ENCODE data around the gene ZNF423.
A peak's percentile ranks its signal among the peaks of the same experiment; 100 is the strongest.

ZNF423 gene

DNA sequence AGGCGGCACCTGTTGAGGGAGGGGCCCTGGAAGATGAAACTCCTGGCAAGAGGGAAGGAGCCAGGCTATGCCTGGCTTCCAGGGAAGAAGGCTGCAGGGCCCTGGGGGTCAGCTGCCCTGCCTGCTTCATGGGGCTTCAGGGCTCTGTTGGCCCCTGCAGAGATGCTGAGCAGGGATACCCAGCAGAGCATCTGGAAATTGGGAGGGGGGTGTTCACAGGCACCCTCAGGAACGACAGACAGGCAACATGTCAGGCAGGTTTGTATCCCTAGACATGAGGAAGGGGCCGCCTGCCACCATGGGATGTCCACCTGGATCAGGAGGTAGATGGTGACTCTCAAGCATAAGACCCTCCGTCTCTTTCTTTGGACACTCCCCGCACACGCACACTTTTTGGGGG, 13.8 kb upstream of the ZNF423 start:
- DNase-seq (ENCODE audit: low spot score), result no peak

DNA sequence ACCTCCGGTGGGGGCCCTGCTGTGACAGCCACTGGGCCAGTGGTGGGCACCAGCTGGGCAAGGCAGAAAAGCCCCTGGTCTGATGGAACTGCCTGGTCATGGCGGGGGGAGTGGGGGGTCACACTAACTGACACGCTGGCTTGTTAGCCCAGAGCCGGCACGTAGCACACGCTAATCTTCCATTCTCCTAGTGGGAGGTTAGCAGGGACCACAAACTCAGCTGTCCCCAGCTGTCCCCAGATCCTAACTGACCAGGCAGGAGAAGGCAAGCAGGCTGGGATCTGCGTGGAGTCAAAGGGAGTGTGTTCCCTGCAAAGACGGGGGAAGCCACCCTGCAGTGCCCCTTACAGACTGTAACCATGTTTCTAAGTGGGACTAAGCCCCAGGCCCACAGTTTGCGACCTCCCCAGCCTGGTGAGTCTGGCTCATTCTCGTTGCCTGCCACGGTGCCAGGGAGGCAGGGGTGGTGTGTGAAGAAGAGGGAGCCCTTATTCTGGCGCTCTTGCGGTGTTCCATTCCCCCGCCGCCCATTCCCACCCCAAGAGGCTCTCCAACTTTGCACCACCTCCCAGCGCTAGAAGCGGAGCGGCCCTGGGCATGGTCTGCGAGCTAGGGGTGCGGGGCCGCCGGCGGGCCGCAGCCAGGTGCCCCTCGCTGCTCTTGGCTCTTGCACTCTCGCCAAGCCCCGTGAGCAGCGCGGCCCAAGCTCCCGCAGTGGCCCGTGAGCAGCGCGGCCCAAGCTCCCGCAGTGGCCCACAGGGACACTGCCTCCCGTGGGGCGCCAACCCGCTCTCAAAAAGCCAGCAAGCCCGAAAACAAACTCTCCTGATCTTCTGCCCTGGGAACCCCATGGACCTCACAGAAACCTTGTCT, 12.1 kb upstream of the ZNF423 start:
- no peak for DNase-seq (ENCODE audit: low spot score)

DNA sequence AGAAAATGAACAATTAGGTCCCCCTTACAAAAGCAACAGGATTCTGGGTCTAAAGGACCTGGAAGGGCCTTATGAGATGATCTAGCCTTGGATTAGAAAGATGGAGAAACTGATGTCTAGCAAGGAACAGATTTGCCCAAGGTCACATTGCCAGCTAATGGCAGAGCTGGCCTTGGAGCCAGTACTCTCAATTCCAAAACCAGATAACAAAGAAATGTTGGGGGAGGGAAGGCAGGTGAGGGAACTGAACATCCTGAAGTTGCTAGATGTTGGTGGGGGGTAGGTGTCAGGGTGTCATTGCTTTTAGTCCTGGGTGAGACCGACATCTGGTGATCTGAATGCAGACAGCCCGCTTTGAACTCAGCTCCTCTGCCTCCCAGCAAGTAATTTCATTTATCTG, 11.3 kb upstream of the ZNF423 start:
- DNase-seq (ENCODE audit: low spot score), result no peak

DNA sequence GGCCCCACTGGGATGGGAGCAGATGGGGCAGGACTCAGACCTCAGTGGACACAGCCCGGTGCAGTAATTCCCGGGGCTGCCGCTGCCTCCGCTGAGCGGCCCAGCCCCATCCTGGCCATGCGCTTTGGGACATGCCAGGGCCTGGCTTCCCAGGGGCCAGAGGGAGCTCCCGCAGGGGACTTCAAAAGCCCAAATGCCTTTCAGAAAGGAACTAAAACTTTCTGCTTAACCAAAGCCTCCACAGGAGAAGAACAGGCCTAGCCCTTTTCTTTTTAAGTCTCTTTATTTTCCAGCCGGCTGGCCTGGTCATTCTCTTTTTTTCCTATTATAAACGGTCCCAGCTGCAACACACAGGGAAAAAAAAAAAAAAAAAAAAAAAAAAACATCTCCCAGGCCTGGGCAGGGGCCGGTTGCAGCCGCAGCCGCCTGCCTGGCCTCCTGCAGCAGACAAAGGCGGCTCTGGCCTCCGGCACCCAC, 10.7 kb upstream of the ZNF423 start:
- DNase-seq (ENCODE audit: low spot score), result no peak

DNA sequence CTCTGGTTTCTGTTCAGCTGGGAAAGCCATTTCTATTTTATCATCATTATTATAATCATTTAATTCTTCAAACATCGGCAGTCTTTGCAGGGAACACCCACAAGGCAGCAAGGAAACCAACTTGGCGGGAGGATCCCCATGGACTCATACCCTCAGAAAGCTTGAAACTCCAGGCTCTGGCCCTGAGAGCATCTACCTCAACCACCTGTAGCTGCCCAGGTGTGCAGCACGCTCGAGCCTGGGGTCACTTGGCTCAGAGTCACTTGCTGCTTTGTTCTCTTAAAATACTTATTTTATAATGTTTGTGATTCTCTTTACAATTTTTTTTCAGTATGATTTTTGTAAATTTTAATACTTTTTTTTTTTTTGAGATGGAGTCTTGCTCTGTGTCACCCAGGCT, 6.8 kb upstream of the ZNF423 start:
- no peak for DNase-seq (ENCODE audit: low spot score)

DNA sequence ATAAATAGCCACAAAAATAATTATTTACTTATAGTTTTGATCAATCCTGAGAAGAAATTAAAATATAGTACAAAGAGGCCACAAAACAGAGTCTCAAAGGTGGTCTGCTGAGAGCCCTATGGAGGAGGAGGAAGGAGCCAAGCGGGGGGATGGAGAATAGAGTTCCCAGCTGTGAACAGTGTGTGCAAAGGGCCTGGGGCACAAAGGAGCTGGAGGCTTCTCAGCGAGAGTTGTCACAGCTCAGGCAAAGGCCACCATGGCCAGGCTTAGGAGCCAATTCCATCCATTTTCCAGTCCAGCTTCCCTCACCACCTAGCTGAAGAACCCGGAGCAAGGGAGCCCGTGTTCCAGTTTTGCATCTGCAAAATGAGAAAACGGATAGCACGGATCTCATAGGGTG, 5.4 kb upstream of the ZNF423 start:
- DNase-seq (ENCODE audit: low spot score), result no peak

DNA sequence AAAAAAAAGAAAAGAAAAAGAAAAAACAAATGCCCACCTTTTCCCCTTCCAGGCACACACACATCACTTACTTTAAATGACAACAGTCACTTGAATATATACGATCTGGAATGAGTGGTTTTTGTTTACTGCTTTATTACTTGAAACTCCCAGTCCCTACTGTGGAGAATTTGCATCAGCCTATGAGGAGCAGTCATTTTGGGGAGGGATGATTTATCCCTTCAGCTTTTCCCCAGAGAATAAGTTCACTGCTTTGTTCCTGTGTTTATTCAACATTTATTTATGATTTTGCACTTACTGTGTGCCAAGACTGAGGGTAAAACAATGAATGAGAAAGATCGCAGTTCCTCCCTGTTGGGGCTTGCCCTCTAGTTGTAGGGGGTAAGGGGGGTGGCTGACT, 4.7 kb upstream of the ZNF423 start:
- no peak for DNase-seq (ENCODE audit: low spot score)

DNA sequence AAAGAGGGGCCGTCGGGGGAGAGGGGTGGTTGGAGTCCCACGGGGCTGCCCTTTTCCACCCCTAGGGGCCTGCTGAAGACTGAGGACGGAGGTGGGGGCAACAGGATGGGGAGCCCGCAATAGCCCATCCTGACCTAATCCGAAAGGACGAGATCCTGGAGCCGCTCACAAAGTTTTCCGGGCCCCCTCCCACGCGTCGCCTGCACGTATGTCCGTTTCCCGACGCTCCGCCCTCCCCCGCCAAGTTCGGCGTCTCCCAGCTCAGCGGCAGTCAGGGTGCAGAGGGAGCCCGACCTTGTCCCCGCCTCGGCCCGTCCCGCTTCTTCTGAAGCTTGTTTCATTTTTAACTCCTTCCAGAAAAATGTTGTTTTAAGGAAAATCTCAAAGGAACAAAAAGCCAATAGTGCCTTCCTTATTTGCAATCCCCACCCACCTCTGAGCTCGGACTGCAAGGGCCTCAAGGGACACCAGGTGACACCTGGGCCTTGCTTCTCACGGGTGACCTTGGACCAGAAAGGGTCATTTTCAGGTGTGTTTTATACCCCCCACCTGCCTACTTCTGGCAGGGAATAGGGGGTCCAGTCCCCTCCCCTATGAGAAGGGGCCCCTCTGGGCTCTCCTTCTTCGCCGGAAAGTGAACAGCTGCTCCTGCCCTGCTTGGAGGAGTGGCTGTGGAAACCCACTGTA, 3.4 kb upstream of the ZNF423 start:
- DNase-seq (ENCODE audit: low spot score), result no peak

DNA sequence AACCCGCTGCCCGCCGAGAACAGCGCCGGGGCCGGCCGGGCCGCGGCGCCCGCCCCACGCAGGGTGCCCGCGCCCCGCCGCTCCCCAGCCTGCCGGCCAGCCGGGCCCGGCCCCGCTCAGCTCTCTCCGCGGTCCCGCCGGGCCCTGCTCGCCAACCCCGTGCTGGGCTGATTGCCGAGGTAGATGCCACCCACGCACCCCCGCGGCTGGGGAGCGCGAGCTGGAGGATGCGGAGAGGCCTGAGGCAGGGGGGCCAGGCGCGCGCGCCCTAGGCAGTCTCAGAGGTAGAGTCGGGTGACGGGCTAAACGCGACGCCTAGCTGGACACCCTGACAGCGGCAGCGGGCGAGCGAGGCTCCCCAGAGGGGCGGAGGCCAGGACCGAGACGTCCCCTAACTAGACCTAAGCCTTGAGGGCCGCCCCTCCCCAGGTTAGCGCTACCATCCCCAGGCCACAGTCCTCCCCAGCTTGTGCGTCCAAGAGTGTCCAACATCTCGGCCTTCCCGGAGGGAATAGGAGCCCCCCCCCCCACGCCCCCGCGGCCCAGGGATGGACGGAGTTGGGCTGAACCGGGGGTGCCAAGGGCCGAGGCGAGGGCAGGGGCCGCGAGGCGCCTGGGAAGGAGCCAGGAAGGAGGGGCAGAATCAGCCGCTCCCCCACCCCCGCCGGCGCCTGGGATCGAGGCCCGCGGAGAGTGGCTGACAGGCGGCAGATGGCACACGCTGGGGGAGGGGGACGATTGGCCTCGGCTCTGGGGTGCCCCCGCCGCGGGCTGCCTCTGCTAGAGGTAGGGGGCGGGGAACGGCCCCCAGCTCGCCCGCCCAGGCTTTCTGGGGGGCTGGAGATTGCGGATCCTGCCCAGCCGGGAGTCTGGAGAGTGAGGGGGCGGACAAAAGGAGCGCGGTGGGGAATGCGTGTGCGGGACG, 2.5 kb upstream of the ZNF423 start:
- peak; percentile 43 for DNase-seq (ENCODE audit: low spot score)

DNA sequence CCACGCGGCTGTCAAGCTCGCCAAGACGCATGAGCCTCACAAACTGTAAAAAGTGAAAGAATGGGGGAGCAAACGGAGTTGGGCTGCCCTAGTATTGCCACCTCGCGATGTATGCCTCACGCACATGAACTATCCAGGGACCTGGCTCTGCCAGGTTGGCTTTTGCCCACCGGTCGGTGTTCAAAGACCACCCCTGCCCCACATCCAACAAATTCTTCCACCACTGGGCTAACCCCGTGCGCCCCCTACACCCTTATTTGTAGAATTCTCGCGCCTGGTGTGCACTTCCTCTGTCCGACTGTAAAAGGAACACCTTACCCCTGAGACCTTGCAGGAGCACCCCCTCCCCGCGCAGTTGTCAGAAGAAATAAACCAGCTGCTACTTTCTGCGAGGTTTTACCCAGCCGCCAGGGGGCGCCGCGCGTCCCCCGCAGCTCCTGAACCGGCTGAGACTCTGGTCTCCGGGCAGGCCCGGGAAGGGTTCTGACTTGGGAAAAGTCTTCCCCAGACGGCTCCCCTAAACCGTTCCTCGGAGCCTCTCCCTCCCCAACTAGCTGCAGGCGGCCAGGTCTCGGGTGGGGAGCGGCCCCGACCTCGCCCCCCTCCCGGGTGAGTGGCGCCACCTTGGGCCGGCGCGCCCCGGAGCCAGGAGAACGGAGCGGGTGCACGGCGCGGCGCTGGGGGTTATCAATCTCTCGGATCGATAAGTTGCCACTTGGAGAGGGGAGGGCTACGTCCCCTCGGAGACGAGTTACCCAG, 1.7 kb upstream of the ZNF423 start:
- DNase-seq (ENCODE audit: low spot score), result peak; percentile 95

DNA sequence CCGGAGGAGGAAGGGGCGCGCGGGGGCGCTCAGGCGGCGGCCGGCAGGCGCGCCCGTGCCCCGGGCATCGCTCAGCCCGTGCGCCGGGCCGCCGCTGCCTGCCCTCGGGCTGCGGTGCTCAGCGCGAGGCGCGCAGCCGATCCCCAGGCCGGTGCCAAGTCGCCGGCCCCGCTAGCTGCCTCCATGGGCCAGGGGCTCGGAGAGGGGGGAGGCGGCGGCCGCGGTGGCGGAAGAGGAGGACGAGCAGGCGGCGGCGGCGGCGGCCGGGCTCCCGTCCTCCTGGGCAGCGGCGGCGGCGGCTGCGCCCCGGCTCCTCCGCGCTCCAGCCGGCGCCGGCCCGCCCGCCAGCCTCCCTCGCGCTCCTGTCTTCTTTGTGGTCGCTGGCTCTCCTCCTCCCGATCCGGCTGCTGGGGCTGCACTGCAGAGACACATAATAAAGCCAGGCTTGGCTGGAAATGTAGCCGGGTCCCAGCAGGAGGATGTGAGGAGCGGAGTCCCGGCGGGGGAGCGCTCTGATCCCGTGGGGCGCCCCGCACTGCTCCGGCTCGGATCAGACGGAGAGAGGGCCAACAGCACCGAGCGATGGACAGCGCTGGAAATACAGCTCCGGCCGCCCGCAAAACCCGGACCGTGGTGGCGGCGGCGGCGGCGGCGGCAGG, 889 bp upstream of the ZNF423 start:
- DNase-seq (ENCODE audit: low spot score), result peak; percentile 88

DNA sequence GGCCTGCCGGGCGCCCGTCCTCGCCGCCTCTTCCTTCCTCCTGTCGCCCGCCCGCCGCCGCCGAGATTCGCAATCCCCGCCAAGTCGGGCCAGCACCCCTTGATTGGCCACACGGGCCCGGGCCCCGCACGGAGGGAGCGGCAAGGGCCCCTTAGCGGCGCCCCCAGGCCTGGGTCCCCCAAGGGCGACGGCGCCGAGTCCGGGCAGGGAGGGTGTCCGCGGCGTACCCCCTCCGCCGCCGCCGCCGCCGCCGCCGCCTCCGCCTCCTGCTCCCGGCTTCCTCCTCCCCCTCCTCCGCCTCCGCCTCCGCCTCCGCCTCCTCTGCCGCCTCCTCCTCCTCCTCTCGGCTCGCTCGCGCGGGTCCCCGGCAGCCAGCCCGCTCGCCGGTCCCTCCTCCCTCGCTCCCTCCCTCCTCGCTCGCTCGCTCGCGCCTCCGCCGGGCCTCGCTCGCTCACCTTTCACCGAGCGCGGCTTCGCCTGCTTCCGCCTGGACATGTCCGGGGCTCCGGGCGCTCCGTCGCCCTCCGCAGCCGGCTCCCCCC, 561 bp downstream of the ZNF423 start:
- DNase-seq (ENCODE audit: low spot score), result peak; percentile 50

DNA sequence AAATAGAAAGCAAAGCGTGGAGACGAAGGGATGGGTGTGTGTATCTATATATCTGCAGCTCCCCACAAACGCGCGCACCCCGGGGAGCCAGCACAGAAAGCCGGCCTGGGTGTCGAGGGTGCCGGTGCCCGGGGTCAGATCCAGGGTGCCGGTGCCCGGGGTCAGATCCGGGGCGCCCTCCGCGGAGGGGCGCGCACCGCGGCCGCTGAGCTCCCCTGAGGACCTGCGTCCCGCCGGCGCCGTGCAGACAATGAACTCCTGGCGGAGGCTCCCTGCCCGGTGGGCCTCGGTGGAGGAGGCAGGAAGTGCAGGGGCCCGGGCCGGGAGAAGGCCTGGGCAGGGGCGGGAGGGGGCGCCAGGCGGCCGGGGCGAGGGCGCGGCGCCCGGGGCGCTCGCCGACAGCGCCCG, 1.1 kb downstream of the ZNF423 start:
- peak; percentile 63 for DNase-seq (ENCODE audit: low spot score)

DNA sequence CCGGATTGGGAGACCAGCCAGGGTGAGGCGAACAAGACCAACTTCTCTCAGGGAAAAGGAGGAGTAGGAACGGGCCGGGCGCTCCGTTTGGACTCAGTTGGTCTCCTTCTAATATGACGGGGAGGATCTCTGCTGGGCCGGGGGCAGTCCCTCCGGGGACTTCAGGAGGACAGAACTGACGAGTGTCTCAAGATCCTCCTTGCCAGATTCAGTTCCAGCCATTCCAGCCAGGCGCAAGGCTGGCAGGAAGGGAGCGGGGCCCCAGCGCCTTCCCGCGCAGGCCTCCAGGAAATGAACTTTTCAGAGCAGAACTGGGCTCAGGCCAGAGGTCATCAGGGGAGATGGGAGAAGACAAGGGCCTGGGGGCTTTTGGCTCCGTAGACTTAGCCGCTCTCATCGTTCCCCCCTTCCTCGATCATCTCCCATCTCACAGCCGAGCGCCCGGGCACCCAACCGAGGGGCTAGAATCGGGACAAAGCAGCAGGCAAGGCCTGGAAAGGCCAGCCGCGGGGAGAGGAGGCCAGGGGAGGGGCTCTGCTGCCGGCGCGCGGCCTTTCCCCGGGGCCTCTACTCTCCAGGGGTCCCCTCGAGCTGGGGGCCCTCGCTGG, 1.6 kb downstream of the ZNF423 start:
- no peak for DNase-seq (ENCODE audit: low spot score)

DNA sequence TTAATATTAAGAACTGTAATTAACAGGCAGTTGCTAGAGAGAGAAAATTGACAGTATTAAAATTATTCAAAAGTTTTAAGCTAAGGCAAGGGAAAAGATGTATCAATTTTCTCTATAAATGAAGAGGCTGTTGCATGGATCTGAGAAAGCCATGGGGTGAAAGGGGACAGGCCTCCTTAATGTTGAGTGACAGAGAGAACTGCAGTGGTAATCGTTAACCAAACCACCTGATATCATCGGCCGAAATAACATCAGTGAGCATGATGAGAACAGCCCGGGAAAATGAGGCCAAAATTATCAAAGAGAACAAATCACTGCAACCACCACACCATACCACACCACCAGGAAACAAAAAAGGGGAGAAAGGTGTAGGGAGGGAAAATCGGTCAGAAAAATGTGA, 3.6 kb downstream of the ZNF423 start:
- DNase-seq (ENCODE audit: low spot score), result no peak

DNA sequence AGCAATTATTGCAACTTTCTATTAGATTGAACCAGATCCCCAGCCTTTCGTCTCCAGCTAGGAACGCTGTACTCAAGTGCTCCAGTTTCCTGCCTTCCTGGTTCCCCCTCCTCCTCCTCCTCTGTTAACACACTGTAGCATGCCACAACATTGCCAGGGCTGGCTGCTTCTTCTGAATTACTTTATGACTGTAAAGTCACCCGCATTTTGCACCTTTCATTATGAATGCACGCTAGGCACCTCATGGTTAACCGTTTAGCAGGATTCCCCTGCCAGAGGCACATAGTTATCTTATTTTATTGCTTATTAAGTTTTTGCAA, 4.5 kb downstream of the ZNF423 start:
- DNase-seq (ENCODE audit: low spot score), result no peak

DNA sequence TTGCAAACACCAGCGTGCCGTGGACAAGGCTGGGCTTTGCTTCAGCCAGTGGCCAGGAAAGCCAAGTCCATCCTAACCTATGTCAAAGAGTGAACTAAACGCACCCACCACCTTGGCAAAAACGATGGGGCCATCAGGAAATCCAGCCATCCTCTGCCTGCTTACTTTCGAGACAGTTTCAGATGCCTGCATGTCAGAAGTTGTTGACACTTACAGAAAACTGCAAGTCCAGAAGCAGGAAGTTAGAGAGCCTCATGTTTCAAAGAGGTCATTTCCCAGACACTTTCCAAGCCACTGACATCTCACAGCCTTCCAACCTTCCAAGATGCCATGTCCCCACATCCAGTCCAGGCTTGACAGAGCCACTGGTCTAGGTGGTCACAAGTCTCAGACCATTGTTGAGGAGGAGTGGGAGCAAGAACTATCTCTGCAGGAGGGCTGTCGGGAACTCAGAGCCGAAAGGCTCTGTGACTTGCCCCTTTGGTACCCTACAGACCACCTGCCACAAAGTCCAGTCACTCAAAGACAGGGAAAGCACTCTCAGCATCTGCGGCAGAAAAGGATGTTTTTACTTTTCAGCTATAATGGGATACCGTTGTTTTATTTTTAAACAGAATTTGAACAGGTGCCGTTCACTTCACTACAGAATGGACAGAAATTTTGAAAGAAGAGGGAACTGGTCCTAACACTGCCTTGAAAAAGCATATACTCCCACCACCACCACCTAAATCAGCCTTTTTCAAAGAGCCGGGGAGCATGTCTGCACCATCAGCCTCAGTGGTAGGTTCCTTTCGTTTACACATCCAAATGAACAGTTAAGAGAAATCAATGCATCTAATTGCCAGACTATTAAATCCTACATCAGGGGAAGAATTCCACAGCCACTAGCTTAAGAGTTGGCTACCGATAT, 5.1 kb downstream of the ZNF423 start:
- no peak for DNase-seq (ENCODE audit: low spot score)

DNA sequence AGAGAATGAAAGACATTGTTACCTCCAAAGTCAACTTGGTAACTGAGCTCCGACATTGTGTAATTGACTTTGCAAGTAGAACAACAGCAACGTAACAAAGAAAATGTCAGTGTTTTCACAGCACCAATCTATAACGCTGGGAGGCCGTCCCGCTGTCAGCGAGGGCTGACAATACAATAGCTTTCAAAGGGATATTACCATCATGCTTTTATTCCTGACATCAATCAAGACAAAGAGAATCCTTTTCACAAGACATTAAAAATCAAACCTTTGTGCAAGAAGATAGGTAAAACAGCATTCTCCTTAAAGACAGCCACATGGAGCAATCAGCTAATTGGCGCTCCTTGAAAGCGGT, 6.2 kb downstream of the ZNF423 start:
- no peak for DNase-seq (ENCODE audit: low spot score)

DNA sequence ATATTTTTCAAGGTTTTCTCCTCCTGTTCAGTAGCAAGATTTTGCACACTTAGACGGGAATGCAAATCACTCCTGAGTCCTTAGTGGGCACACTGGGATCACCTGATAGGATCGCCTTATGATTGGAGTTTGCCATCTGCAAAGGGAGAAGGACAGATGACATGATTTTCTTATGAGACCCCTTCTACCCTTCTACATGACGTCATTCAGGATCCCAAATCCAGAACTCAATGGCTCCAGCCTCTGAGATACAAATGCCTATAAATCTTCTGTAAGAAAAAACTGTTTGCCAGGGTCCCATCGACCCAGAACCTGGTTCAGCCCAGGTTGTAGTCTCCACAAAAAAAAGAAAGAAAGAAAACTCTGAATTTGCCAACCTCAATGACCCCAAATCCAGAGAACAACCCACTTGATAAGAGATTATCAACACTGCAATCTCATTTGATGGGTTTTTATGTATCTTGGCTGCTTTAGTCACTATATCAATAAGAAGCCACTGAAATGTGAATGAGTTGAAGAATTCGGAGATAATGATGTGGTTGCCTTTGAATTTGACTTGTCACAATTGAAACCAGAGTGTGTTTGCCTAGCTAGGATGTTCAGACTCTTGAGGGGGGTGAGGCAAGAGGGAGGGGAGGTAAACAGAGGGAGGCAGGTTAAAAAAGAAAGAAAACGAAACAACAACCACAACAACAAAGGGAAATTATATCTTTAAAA, 6.7 kb downstream of the ZNF423 start:
- DNase-seq (ENCODE audit: low spot score), result no peak
